SK-N-SH treated with all-trans-retinoic acid at 6 μM for 48 hours (cell line): ENCODE measurements around the gene FYTTD1.

Source experiments
- ESRRG ChIP-seq: fragments of 250-450 bp; sonication (Bioruptor Pico); IDR thresholded peaks from 2 replicates; pipeline ENCODE4 v1.6.1; 2021; ENCODE audit warnings: mild to moderate bottlenecking
- TF ChIP-seq, protein P1 (sequence below): fragments of 250-450 bp; sonication (Bioruptor Pico); IDR thresholded peaks from 2 replicates; pipeline ENCODE4 v1.5.0; 2020; ENCODE audit warnings: mild to moderate bottlenecking, moderate library complexity
- TF ChIP-seq, protein P2 (sequence below): fragments of 250-450 bp; sonication (Bioruptor Pico); IDR thresholded peaks from 2 replicates; pipeline ENCODE4 v1.5.1; 2020; ENCODE audit warnings: low read depth, mild to moderate bottlenecking, moderate library complexity
- TF ChIP-seq, protein P3 (sequence below): fragments of 250-450 bp; sonication (Bioruptor Pico); IDR thresholded peaks from 2 replicates; pipeline ENCODE4 v1.8.0; 2020; ENCODE audit warnings: mild to moderate bottlenecking, moderate library complexity, borderline replicate concordance

DNA sequence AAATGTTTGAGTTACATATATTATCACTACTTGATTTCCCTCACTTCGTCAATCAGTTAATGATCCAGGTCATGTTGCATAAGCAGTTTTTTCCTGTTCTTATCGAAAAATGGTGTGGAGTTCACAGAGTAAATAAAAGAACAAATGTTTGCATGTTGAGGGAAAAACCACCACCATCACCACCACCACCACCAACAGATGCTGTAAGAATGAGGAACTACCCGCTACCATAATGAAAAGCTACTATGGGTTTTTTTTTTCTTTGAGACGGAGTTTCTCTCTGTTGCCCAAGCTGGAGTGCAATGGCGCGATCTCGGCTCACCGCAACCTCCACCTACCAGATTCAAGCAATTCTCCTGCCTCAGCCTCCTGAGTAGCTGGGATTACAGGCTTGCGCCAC is 40.5 kb upstream of the FYTTD1 start:
- TF ChIP-seq ESRRG = no peak
- TF ChIP-seq, protein P1, sequence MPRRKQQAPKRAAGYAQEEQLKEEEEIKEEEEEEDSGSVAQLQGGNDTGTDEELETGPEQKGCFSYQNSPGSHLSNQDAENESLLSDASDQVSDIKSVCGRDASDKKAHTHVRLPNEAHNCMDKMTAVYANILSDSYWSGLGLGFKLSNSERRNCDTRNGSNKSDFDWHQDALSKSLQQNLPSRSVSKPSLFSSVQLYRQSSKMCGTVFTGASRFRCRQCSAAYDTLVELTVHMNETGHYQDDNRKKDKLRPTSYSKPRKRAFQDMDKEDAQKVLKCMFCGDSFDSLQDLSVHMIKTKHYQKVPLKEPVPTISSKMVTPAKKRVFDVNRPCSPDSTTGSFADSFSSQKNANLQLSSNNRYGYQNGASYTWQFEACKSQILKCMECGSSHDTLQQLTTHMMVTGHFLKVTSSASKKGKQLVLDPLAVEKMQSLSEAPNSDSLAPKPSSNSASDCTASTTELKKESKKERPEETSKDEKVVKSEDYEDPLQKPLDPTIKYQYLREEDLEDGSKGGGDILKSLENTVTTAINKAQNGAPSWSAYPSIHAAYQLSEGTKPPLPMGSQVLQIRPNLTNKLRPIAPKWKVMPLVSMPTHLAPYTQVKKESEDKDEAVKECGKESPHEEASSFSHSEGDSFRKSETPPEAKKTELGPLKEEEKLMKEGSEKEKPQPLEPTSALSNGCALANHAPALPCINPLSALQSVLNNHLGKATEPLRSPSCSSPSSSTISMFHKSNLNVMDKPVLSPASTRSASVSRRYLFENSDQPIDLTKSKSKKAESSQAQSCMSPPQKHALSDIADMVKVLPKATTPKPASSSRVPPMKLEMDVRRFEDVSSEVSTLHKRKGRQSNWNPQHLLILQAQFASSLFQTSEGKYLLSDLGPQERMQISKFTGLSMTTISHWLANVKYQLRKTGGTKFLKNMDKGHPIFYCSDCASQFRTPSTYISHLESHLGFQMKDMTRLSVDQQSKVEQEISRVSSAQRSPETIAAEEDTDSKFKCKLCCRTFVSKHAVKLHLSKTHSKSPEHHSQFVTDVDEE (CRISPR knock-in tag) = no peak
- TF ChIP-seq, protein P2, sequence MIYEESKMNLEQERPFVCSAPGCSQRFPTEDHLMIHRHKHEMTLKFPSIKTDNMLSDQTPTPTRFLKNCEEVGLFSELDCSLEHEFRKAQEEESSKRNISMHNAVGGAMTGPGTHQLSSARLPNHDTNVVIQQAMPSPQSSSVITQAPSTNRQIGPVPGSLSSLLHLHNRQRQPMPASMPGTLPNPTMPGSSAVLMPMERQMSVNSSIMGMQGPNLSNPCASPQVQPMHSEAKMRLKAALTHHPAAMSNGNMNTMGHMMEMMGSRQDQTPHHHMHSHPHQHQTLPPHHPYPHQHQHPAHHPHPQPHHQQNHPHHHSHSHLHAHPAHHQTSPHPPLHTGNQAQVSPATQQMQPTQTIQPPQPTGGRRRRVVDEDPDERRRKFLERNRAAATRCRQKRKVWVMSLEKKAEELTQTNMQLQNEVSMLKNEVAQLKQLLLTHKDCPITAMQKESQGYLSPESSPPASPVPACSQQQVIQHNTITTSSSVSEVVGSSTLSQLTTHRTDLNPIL (CRISPR knock-in tag) = no peak
- TF ChIP-seq, protein P3, sequence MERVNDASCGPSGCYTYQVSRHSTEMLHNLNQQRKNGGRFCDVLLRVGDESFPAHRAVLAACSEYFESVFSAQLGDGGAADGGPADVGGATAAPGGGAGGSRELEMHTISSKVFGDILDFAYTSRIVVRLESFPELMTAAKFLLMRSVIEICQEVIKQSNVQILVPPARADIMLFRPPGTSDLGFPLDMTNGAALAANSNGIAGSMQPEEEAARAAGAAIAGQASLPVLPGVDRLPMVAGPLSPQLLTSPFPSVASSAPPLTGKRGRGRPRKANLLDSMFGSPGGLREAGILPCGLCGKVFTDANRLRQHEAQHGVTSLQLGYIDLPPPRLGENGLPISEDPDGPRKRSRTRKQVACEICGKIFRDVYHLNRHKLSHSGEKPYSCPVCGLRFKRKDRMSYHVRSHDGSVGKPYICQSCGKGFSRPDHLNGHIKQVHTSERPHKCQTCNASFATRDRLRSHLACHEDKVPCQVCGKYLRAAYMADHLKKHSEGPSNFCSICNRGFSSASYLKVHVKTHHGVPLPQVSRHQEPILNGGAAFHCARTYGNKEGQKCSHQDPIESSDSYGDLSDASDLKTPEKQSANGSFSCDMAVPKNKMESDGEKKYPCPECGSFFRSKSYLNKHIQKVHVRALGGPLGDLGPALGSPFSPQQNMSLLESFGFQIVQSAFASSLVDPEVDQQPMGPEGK (CRISPR knock-in tag) = no peak
